Effector CD8-positive, alpha-beta T cell (primary cell): ENCODE results near the gene FASLG.
"Not testable (repeated sequence)": the region's sequence is repeated elsewhere in the genome, so short reads cannot be mapped to it uniquely, and the experiment has no call there.

Experiments used
- DNase-seq: peaks from one replicate; lab custom pipeline; 2025; lab: John Stamatoyannopoulos, UW
- total RNA-seq, 4 experiments: gene quantifications; one replicate each; lab custom pipeline; 2026; lab: John Stamatoyannopoulos, UW

The FASLG gene, protein sequence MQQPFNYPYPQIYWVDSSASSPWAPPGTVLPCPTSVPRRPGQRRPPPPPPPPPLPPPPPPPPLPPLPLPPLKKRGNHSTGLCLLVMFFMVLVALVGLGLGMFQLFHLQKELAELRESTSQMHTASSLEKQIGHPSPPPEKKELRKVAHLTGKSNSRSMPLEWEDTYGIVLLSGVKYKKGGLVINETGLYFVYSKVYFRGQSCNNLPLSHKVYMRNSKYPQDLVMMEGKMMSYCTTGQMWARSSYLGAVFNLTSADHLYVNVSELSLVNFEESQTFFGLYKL
- 18.3 to 83.2 (median 37.0) reads per million in 4 experiments for total RNA-seq

DNA sequence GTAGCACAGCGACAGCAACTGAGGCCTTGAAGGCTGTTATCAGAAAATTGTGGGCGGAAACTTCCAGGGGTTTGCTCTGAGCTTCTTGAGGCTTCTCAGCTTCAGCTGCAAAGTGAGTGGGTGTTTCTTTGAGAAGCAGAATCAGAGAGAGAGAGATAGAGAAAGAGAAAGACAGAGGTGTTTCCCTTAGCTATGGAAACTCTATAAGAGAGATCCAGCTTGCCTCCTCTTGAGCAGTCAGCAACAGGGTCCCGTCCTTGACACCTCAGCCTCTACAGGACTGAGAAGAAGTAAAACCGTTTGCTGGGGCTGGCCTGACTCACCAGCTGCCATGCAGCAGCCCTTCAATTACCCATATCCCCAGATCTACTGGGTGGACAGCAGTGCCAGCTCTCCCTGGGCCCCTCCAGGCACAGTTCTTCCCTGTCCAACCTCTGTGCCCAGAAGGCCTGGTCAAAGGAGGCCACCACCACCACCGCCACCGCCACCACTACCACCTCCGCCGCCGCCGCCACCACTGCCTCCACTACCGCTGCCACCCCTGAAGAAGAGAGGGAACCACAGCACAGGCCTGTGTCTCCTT is at the start of gene FASLG:
Gene FASLG (plus strand): TSS at position 233 of the 583 bp plus-strand sequence. CDS start 99 bp downstream, at position 332.
- DNase-seq = no peak

DNA sequence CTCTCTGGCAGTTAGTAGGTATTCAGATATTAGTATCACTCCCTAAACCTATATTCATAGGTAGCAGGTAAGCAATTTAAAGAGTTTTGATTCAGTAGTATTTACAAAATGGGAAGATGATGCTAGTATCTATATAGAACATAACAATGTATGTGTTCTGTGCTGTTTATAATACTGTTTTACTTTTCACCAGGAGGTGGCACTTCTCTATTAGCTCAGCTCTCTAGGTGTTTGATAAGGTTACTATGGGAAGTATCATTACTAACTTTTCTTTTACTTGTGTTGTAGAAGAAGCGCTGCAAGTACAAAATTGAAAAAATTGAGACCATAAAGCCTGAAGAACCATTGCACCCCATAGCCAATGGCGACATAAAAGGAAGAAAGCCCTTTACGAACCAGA is 49.4 kb upstream of the FASLG start:
- DNase-seq = no peak

DNA sequence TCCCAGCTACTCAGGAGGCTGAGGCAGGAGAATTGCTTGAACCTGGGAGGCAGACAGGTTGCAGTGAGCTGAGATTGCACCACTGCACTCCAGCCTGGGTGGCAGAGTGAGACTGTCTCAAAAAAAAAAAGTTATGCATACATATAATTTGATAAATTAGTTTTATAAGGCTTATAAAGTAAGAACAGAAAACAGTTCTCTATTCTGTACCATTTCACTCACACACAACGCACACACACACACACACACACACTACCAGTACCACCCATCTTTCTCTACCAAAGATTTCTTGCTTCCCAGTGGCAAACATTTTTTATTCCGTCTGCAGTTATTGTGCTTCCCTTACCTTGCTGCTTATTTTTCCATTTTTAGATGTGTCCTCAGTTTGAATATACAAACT is 46.4 kb upstream of the FASLG start:
- no peak for DNase-seq

DNA sequence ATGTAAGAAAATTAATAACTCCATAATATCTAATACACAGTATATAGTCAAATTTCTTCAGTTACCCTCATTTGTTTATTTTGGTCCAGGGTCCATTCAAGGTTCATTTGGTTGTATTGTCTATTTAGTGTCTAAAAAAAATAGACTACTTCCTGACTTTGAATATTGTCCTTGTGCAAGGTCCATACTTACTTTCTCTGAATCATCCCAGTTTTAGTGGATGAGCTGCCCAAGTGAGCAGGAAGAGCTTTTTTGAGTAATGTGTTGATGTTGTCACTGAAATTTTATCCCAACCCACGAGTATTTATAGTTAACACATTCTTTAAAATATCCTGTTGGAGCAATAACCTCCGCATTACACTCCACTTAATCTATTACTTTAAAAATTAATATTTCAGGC is 45.6 kb upstream of the FASLG start:
- DNase-seq = no peak

DNA sequence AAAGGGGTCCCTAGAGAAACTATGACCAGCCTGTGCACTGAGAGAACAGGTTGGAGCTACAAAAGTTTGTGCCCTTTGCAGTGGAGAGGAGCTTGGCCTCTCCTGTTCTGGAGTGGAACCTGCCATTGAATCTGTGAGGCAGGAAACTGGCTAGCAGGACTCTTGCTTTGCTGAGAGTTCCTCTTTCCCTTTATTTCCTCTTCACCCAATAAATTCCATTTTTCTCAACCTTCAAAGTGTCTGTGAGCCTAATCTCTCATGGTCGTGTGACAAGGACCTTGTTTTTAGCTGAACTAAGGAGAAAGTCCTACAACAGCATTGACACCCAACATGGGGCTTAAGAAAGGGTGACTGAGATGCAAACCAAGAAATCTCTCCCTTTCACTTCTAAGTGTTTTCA is 42.7 kb upstream of the FASLG start:
- no peak for DNase-seq

DNA sequence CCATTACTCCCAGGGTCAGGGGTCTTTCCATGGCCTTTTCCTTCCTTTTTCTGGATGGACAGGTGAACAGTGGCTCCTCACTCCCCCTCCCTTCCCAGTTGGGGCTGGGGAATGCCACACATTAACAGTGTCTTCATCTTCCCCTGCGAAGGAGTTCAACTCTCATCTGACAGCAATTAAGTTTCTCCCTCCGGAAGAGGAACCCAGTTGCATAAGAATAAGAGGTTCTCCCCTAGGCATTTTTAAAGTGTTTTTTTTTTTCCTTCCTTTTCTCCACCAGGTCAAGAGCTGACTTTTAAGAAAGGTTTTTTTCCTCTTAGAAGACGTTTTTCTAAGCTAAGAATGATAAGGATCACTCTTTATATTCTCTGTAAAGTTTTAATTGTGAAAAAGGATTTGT is 42.3 kb upstream of the FASLG start:
- DNase-seq = no peak

DNA sequence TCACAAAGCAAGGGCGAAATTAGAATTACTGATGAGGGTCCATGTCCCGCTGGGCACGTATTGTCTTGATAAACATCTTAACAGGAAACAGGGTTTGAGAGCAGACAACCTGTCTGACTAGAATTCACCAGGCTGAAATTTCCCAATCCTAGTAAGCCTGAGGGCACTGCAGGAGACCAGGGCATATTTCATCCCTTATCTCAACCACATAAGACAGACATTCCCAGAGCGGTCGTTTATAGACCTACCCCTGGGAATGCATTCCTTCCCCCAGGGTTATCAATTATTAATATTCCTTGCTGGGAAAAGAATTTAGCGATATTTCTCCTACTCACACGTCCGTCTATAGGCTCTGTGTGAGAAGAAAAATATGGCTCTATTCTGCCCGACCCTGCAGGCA is 38.3 kb upstream of the FASLG start:
- not testable (repeated sequence) for DNase-seq

DNA sequence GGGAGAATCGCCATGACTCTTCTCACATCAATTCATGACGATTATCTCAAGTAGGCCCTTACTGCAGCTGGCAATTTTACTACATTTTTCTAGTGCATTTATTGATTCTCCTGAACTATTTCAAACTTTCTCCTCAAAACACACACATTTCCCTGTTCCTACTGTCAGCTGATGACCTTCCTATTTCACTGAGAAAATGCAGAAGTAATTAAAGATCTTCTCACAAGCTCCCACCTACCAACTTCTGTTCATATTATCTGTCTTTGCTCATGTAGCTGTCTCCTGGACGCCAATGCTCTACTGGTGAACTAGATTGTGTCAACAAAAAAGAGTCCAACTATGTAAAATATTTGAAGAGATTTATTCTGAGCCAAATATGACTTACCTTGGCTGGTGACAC is 36.4 kb upstream of the FASLG start:
- DNase-seq = no peak

DNA sequence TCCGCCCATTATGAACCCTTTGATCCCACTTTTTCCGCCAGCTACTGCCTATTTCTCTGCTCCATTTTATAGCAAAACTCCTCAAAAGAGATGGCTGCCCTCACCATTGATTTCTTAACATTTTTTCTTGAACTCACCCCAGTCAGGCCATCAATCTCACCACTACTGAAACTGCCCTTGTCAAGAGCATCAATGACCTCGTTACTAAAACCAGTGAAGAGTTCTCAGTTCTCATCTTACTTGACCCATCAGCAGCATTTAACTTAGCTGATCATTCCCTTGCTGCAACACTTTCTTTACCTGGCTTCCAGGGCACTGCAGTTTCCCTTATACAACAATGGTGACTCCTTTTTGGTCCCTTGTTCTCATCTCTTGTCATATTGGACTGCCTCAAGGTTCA is 35.2 kb upstream of the FASLG start:
- DNase-seq = no peak

DNA sequence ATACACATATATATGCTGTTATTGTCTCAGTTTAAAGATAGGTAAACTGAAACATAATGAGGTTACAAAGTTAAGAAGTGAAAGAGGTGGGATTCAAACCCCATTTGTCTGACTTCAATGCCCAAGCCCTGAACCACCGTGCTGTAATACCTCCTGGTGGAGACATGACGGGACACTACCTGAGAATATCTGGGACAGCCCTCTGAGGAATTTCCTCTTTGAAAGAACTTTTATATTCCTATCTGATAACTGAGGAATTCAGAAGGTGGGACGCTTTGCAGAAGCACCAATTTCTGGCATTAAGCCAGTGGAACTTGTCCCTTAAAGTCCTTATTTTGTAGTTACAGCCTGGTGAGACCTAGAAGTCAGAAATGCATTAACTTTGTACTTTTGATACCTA is 32.1 kb upstream of the FASLG start:
- no peak for DNase-seq

DNA sequence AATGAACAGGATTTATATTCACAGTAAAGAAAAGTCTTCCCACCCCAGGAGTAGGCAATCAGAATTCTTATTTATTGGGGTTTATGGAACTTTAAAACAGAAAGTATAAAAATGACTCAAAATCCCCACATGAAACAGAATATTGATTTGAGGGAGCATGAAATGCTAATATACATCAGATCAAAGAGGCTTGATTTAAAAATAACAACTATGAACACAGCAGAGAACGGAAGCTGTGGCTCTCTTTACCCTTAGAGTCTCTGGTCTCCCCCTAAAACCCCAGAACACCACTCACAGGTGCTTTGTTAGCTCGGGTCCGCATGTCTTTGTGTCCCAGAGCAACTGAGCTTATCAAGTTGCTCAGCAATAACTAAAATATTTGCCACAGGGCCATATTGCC is 31.2 kb upstream of the FASLG start:
- no peak for DNase-seq

DNA sequence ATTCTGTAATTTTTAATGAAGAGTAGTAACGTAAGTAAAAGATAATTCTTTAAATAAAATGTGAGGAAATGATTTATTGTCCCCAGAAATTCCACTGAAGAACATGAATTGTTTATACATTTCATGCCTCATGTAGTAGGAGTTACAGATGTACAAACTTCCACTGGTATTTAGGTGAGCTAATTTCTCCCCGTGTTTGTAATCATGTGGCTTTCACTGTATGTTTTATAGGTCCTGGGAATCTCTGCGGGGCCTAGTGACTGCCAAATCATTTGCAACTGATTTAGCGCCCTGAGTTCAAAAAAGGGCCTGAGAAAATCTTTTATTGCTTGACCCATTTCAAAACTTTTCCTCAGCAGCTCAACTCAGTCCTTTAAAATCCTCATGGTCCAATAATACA is 30.5 kb upstream of the FASLG start:
- DNase-seq = no peak

DNA sequence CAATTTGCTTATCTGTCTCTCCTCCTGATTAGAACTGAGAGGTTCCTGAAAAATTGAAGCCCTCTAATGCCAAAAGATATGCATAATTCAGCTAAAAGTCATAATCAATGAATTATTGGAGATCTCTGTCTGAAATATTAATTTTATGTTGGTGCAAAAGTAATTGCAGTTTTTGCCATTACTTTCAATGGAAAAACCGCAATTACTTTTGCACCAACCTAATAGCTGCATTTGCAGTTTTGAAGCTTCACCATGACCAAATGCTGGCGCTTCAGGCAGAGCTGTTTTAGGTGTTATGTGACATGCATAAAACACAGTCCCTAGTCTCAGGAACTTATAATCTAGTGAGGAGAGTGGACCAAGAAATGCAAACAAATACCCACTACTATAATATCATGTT is 29.7 kb upstream of the FASLG start:
- DNase-seq = no peak

DNA sequence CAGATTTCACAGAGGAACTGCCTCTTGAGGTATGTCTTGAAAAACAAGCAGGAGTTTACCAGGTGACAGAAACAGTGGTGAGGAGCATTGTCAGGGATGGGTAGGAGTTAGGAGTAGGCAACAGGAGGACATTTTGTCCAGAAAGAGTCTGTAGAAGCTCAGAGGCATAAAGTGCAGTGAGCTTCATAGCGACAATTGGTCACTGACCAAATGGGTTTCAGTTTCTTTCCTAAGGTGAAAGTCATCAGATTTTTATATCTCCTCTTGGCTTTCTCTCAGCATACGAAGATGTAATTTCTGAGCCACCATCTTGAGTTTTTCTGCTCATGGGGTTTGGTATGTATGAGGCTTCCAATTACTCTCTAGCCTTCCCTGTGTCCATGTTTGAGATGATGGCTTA is 29.3 kb upstream of the FASLG start:
- DNase-seq = no peak

DNA sequence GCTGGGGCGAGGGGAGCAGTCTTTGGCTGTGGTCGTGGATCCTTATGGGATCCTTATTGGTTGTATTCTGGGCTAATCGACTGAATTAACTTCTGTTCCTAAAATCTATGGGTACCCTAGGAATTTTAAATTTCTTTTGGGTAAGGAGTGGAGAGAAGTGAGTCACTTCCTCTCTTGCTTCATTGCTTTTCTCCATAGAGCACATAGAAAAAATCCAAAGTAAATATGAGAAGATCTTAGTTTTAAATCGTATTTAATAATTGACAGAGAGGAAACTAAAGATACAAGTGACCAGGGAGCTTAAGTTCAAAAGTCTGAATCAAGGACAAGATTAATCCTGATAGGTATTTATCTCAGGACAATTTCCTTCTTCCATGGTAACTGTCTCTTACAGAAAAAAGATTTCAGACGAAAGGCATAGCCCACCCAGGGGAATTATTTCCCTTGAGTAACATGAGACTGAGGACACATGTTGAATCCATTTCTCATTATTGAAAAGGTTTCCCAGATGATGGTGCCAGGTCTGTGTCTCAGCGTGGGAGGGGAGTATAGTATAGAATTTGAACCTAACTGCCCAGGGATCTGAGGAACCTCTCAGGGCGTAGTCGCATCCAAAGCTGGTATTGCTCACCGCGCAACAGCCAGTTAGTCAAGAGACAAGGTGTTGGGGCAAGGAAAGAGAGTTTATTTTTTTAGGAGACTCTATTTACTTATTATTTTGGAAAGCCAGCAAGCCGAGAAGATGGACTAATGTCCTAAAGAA is 28.7 kb upstream of the FASLG start:
- DNase-seq = no peak

DNA sequence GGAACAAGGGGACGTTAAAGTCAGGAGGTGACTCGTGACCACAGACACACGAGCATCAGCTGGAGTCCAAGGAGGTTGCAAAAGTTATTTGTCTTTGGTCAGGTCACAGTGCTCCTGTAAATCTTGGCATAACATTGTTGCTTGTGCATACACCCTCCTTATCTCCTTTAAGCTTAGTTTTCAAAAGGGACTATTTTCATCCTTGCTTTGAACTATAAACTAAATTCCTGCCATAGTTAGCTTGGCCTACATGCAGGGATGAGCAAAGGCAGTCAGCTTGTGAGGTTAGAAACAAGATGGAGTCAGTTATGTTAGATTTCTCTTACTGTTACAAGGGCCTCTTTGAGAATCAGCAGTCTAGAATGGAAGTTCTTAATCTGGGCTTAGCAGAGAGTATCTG is 28.0 kb upstream of the FASLG start:
- no peak for DNase-seq

DNA sequence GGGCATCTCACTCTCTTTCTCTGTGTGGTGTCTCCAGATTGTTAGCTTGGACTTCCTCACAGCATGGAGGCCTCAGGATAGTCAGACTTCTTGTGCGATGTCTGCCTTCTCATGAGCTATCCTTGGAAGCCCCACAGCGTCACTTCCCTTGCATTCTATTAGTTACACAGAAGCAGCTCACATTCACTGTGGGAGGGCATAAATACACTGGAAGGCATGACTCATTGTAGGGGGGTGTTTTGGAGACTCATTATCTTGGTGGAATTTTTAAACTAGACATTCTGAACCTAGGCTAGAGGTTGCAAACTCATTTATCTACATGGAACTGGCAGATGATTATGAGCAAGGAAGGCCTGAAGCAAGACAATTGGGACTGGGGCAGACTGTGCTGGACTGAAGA is 21.4 kb upstream of the FASLG start:
- DNase-seq = no peak

DNA sequence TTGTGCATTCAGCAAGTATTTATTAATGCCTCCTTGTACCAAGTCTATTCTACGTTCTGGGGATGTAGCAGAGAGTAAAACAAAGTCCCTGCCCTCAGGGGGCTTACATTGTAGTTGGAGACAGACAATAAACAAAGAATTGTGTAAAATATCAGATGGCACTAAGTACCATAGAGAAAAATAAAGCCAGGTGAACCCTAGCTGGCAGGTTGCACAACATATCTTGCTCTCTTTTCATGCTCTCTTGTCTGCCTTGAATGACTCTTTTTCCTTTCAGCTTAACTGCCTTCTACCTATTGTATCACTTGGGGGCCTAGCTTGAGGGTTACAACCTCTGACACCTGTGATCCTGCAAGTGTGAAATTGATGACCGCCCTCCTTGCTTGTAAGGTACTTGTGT is 20.7 kb upstream of the FASLG start:
- no peak for DNase-seq

DNA sequence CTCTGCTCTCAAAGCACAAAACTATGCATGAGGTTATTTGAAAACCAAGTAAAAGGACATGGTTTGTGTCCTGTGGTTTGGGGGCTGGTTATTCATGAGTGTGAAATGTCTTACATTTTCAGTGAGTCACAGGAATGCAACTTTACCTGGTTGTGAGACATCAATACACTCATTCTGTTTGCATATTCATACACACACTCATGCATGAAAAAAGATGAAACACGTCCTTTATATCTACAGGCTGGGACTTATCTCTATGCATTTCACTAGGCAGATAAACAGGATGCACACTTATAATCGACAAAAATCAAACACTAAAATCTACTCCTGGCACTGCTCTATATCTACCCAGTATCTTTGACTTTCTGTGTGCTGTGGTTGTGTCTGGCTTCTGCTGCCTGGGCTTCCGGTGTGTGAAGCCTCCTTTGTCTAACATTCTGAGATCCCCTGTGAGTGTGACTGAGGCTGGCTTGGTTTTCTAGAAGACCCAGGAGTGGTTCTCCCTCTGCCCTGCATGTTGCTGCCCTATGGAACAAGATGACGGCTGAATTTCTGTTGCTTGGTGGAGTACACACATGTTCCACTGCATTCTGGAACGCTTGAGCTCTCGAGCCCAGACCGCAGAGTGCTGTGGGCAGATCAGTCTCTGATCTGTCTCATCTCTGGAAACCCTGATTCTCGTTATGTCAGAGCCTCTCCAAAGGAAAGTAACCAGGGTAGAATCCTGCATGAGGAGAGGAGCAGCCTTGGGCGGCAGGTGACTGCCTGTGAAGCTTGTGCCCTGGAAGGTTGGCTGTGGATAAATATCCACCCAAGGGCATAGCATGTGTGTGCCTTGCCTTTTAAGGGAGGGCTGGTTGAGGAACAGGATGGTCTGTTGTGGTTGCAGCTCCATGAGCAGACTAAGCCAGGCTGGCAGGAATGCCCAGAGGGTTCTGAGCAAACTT is 19.7 kb upstream of the FASLG start:
- DNase-seq = peak; percentile 9

DNA sequence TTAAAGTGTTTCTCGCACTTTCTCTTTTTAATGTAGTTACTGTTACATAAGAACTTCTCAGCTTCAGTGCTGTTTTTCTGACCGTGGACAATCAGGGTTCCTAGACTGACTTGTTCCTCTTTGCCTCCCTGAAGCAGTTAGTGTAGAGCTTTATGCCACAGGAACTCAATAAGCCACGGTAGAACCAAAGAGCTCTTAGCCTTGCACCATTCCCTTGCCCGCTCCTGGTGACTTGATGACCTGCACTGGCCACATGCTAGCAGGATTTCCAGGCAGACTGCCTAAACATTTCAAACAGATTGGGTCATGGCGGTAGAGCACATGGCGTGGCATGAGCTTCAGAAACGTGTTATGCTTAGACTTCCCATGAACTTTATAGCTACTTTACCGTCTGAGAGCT is 18.8 kb upstream of the FASLG start:
- no peak for DNase-seq

DNA sequence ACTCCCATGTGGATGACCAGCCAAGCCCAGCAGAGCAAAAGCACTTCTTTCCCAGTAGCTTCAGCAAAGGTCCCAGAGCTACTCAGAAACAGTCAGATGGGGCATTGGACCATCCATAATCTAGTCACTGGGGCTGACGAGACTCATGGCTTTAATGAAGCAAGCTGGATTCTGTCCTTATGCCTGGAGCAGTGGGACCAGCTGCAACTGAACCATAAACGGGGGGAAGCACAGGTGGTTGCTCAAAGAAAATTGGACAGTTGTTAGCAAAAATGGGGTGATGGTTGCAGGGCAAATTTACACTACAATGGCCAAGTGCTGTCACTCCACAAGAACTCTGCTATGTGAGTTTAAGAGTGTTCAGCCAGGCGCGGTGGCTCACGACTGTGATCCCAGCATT is 17.4 kb upstream of the FASLG start:
- no peak for DNase-seq

DNA sequence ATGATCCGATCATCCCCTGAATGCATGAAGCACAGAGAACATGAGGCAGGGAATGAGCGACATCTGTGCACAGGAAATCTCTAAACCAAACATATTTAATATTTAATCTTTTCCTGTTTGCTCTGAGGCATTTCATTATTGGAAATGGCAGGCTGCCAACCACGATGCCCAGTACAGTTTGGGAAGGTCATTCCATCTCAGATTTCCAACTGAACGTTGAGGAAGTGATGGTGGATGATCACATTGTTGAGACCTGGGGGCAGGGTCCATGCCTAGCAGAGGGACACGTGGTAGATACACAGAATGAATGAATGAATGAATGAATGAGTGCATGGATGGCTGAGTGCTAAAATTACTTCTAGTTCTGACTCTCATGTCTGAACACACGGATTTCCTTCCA is 15.9 kb upstream of the FASLG start:
- no peak for DNase-seq
